Aorta (tissue), 5 donors: Measurements from ENCODE around the gene PLPP4. TPM values are rescaled to one million over a fixed set of nuclear protein-coding genes. Genes with fewer than 3 reads are reported as not detected.

ENCODE experiments used
- ATAC-seq: fragments of 200-7000 bp; cut with Tn5 transposase; one replicate; pipeline ENCODE4 v1.9.1; 2022; ENCODE audit warnings: moderate library complexity; ENCODE audit not compliant: low FRiP score
- DNase-seq, 2 donors: peaks; one replicate each; pipeline ENCODE4 v3.0.0-alpha.2; 2020
- H3K27ac ChIP-seq, 2 donors: one replicate each; pipeline ENCODE4 v1.5.1; 2013; ENCODE audit warnings: low read length in 2 of 2, mild to moderate bottlenecking in 2 of 2, moderate library complexity in 2 of 2, control low read depth in 1 of 2, inconsistent platforms in 1 of 2, low read depth in 1 of 2
- H3K27me3 ChIP-seq, 2 donors: one replicate each; pipeline ENCODE4 v1.6.1; 2013; ENCODE audit warnings: control low read depth in 1 of 2, low read length in 1 of 2, mild to moderate bottlenecking in 1 of 2, moderate library complexity in 1 of 2; ENCODE audit not compliant: insufficient read depth in 2 of 2, control insufficient read depth in 1 of 2
- H3K36me3 ChIP-seq, 2 donors: one replicate each; pipeline ENCODE4 v1.6.1; 2013; ENCODE audit warnings: control low read depth in 1 of 2, low read length in 1 of 2, mild to moderate bottlenecking in 1 of 2; ENCODE audit not compliant: insufficient read depth in 2 of 2, control insufficient read depth in 1 of 2
- H3K4me1 ChIP-seq, 2 donors: one replicate each; pipeline ENCODE4 v1.6.1; 2013; ENCODE audit warnings: low read length in 2 of 2, control low read depth in 1 of 2, mild to moderate bottlenecking in 1 of 2, moderate library complexity in 1 of 2; ENCODE audit not compliant: insufficient read depth in 2 of 2, control insufficient read depth in 1 of 2
- H3K4me3 ChIP-seq, 2 donors: one replicate each; pipeline ENCODE4 v1.5.1; 2013; ENCODE audit warnings: low read length in 2 of 2, control low read depth in 1 of 2, mild to moderate bottlenecking in 1 of 2
- H3K9me3 ChIP-seq: one replicate; pipeline ENCODE4 v1.6.1; 2013; ENCODE audit warnings: mild to moderate bottlenecking, low read length; ENCODE audit not compliant: control insufficient read depth
- WGBS, 2 donors: extraction: QIAGEN DNeasy Blood & Tissue Kit; methylation state at CpG; one replicate each; pipeline ENCODE4 v1.1.7; 2013; 5-methylcytosine and 5-hydroxymethylcytosine counted together
- intact Hi-C, 2 donors: fragments of 100-400 bp; cut with DNase I; formaldehyde crosslinking; loops; one replicate each; pipeline versions ENCODE4 v1.14.2 to v1.15.0; 2022
- polyA plus RNA-seq, 2 donors: library from polyadenylated mRNA; stranded (reverse); fragments of 200-250 nt; gene quantifications; one replicate each; pipeline ENCODE4 v1.2.3, GENCODE V29; 2013
- total RNA-seq, 2 donors: library from RNA; stranded (reverse); fragmentation: NEBNext Ultra II Directional; extraction: Animal tissue kit (Norgen Biotek cat#: 25700); gene quantifications; one replicate each; pipeline ENCODE4 v1.2.1, GENCODE V29; 2021
- donor health status: healthy with polysubstance abuse.
- donor health status: Bipolar disorder and iron deficiency.
- donor health status: DM: no; HTN: no; CAD: no.
- donor health status: DM: no; HTN: no; CAD: no.
- donor health status: DM: yes; HTN: yes; CAD: no.

PLPP4 gene
- total and polyA plus RNA-seq, 4 donors: not detected

DNA sequence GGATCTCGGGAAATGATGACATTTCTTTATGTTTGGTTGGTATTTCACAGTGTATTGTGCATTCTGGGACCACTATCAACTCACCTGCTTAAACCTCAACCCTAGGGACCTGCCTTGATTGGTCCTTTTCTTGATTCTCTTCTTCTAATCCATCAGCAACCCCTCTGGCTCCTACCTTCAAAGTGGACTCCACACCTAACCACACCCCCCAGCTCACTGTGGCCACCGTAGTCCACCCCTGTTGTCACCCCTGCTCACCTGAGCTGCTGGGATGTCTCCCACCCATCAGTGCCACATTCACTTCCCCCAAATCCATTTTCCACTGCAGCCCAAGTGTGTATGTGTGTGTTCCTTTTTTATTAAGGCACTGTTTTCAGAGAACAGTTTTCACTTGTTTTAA is 145.0 kb downstream of the PLPP4 start:
- no peaks in the 10 kb centered on the region for H3K4me1 ChIP-seq
- intact Hi-C loops: no loop called here
- ATAC-seq (no peak), DNase-seq (no peak)
- H3K4me3 ChIP-seq: no peak overlapping the region
- no peaks in the 10 kb centered on the region for H3K36me3 ChIP-seq
- 70 to 81% methylated on average over 2 of the region's 2 CpGs for WGBS, 2 donors
- no peaks in the 10 kb centered on the region for H3K27me3 ChIP-seq
- H3K27ac ChIP-seq: no peak overlapping the region
- no peaks in the 10 kb centered on the region for H3K9me3 ChIP-seq

- ATAC-seq: no peak
- peaks cover 1% of the 10 kb centered on the region for H3K9me3 ChIP-seq
- 61 to 62% methylated on average over 3 of the region's 3 CpGs for WGBS, 2 donors
- no peak for DNase-seq
- H3K4me3 ChIP-seq: no peak overlapping the region
- no peaks in the 10 kb centered on the region for H3K27me3 ChIP-seq
- no peak overlapping the region for H3K27ac ChIP-seq
- H3K4me1 ChIP-seq: no peaks in the 10 kb centered on the region
- H3K36me3 ChIP-seq: no peaks in the 10 kb centered on the region
- intact Hi-C loops: no loop called here
These were observed 148.4 kb downstream of the PLPP4 start for GRCh38 chr10:120605410-120605809.

DNA sequence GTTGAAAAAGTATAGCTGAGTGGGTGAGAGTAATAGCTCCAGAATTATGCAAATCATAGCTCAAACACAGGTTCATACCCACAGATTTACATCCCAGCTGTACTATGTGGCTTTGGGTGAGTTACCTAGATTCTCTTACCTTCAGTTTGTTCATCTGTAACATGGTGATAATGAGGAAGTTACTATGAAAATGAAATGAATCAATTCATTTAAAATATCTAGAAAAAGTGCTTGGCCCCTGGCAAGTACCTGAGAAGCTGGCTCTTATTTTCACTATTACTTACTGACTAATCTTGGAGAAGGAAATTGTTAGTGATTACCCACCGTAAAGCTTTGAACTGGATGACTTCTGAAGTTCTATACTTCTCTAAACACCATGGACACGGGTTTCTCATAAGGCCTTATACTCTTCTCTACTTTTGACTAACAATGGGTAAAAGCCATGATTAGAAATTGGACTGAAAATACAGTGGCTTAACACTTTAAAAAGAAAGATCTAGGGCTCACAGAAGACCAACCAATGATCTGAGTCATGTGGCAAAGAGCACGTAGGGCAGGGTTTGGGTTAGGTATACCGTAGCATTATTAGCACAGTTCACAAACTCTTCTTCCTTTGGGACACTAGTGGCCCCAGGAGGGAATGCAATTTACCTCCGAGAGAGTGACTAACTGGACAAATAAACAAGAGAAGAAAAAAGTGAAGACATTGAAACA is 149.2 kb downstream of the PLPP4 start:
- WGBS, 2 donors: 68 to 69% methylated on average over 5 of the region's 5 CpGs
- Histone ChIP-seq H3K27ac (no peak overlapping the region), H3K36me3 (no peaks in the 10 kb centered on the region), H3K9me3 (peaks cover 1% of the 10 kb centered on the region), H3K4me1 (no peaks in the 10 kb centered on the region), H3K4me3 (no peak overlapping the region), H3K27me3 (no peaks in the 10 kb centered on the region)
- intact Hi-C loops: no loop called here
- ATAC-seq (no peak), DNase-seq (no peak)

DNA sequence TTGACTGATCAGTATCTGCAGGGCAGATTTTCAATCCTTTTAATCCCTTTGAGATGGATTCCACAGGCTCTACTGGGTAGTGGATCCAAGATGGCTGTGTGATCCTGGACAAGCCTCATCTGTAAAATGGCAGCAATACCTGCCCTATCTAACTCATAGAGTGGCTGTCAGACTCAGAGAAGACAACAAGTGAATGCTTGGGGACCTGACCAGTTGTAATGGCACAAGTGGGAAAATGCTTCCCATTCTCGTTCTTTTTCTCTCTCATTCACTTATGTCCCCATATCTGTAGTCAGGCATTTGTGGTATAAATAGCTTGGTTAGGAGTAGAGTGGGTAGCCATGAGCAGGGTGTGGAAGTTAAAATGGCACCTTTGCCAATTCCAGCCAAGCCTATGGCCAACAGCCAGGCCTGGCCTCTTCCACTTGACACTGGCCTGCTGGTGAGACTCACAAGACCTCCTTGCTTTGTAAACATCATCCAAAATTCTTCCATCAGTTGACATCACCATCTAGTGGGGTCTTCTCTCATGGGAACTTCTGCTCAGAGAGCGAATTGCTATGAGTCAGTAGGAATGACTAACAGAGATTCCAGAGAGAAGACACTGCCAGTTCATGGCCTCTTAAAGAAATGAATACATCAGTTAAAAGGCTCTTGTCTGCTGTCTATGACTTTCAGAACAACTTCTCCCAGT is 150.1 kb downstream of the PLPP4 start:
- intact Hi-C loops: no loop called here

DNA sequence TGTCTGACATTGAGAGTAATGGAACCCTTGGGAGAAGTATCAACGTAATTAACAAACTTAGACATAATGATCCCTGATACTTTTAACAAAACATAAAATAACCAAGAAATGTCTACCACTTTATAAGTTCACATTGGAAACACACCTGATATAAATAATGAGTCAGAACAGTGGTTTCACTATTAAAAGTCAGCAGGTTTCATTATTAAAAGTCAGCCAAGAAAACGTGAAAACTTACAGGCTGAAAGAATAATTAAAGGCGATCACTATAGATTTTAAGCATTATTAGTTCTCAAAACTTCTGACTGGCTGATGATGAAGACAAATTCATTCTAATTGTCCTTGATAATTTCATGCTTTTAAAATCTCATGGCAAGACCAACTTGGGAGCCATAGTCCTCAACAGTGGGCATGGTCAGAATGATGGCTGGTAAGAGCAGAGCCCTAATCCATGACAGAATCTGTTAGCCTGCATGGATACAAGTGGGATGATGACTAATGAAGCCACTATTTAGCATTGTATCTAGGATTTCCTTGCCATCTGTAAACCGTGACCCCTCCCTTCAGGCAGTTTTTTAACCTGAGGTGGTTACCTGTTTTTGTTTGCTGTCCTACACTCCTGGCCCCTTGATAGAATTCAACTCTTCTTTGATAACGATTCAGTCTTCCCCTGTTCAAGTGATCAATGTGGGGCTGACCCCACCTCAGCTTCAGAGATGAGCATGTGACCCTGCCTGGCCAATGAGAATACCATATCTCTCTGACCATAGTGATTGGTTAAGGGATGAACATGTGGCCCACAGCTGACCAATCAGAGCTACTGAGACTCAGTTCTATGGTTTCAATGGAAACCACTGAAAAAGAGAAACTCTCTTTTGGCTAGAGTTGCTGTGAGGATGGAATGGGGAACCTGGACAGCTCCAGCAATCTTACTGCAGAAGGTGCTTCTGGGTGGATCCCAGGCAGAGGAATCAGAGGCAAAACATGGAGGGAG is 151.0 kb downstream of the PLPP4 start:
- no peak for ATAC-seq
- Histone ChIP-seq H3K27me3 (no peaks in the 10 kb centered on the region), H3K9me3 (peaks cover 1% of the 10 kb centered on the region), H3K4me3 (no peak overlapping the region), H3K36me3 (no peaks in the 10 kb centered on the region), H3K4me1 (no peaks in the 10 kb centered on the region), H3K27ac (no peak overlapping the region)
- DNase-seq: no peak
- intact Hi-C loops: no loop called here
- 81 to 83% methylated on average over 5 of the region's 5 CpGs for WGBS, 2 donors

More for the DNA sequence above, 150.1 kb downstream of the PLPP4 start:
- Histone ChIP-seq H3K4me1 (no peaks in the 10 kb centered on the region), H3K27me3 (no peaks in the 10 kb centered on the region), H3K9me3 (peaks cover 1% of the 10 kb centered on the region), H3K27ac (no peak overlapping the region), H3K36me3 (no peaks in the 10 kb centered on the region), H3K4me3 (no peak overlapping the region)
- ATAC-seq (no peak), DNase-seq (no peak)
- WGBS, 2 donors: 75 to 76% methylated on average over 2 of the region's 2 CpGs

DNA sequence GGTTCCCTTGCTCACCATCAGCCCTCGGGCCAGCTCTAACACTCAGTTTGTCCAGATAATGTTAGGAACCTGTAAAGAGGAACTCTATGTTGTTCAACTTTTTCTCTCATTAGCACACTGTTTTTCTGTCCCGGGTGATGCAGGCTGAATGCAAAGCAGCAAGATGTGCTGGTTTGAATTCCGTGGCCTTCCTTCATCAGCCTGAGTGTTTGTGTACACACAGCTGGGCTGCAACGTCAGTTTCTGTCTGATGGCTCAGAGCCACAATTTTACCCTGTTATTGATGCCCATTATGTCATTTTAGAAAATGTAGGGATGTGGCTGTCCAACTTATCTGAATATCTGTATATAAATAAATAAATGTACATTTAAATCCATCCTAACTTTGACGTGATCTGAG is 152.0 kb downstream of the PLPP4 start:
- no peak for ATAC-seq
- H3K9me3 ChIP-seq: peaks cover 1% of the 10 kb centered on the region
- H3K27me3 ChIP-seq: no peaks in the 10 kb centered on the region
- no peak for DNase-seq
- H3K4me3 ChIP-seq: no peak overlapping the region
- WGBS, 2 donors: 57 to 60% methylated on average over 5 of the region's 5 CpGs
- H3K27ac ChIP-seq: no peak overlapping the region
- intact Hi-C loops: no loop called here
- H3K4me1 ChIP-seq: no peaks in the 10 kb centered on the region
- H3K36me3 ChIP-seq: no peaks in the 10 kb centered on the region

GRCh38 chr10:120610791-120611190 is 153.8 kb downstream of the PLPP4 start:
- H3K9me3 ChIP-seq: peaks cover 1% of the 10 kb centered on the region

GRCh38 chr10:120612756-120613155 is 155.7 kb downstream of the PLPP4 start:
- no peak overlapping the region for H3K27ac ChIP-seq
- no peaks in the 10 kb centered on the region for H3K36me3 ChIP-seq
- H3K4me1 ChIP-seq: no peaks in the 10 kb centered on the region
- no peak for DNase-seq
- intact Hi-C loops: no loop called here
- H3K27me3 ChIP-seq: no peaks in the 10 kb centered on the region
- ATAC-seq: no peak
- no peaks in the 10 kb centered on the region for H3K9me3 ChIP-seq
- H3K4me3 ChIP-seq: no peak overlapping the region
- 23 to 38% methylated on average over 2 of the region's 2 CpGs for WGBS, 2 donors

More at GRCh38 chr10:120610791-120611190, 153.8 kb downstream of the PLPP4 start:
- H3K4me3 ChIP-seq: no peak overlapping the region
- H3K27me3 ChIP-seq: no peaks in the 10 kb centered on the region
- no peaks in the 10 kb centered on the region for H3K36me3 ChIP-seq
- no peak for DNase-seq
- no peak overlapping the region for H3K27ac ChIP-seq
- ATAC-seq: no peak
- intact Hi-C loops: no loop called here
- H3K4me1 ChIP-seq: no peaks in the 10 kb centered on the region
